GM18951 (cell line): ENCODE results near the gene DOK7.
A peak's percentile ranks its signal among the peaks of the same experiment; 100 is the strongest.
"Not testable (repeated sequence)": the region's sequence is repeated elsewhere in the genome, so short reads cannot be mapped to it uniquely, and the experiment has no call there.

Experiments
- POLR2A ChIP-seq: IDR thresholded peaks from 4 replicates; pipeline ENCODE4 v1.6.1; 2011; ENCODE audit warnings: mild to moderate bottlenecking; ENCODE audit not compliant: insufficient read length, insufficient read depth; ENCODE audit errors: extremely low read depth
- in situ Hi-C: fragments of 300-500 bp; cut with MboI; formaldehyde crosslinking; loops from one replicate; pipeline ENCODE4 v1.12.0; 2022; ENCODE audit warnings: low sequenced_read_pairs, mixed read lengths, inconsistent platforms; ENCODE audit not compliant: unreplicated experiment

DOK7 gene

DNA sequence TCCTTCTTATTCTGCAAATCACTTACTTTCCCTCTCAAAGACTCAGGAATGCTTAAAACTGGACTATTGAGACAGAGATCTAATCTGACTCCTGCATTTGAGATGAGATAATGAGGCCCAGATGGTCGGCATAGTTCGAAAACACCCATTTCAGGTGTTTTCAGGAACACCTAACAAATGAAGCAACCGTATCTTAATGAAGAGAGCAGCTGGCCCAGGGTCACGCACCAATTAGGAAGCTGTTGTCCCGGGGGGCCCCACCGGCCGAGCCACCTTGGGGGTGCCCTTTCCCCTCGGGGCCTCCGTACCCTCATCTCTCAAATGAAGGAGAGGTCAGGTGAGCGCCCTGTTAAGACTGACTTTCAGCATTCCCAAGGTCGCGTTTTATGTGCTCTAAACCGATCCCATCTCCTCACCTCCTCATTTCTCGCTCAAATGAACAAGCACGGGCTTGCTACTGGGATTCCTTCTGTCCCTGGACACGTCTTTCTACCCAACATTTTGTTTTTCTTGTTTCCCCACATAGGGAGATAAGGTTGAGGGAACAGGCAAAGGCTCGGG is 68.3 kb downstream of the DOK7 start:
- TF ChIP-seq POLR2A, result no peak
- in situ Hi-C loops, result no loop called here

DNA sequence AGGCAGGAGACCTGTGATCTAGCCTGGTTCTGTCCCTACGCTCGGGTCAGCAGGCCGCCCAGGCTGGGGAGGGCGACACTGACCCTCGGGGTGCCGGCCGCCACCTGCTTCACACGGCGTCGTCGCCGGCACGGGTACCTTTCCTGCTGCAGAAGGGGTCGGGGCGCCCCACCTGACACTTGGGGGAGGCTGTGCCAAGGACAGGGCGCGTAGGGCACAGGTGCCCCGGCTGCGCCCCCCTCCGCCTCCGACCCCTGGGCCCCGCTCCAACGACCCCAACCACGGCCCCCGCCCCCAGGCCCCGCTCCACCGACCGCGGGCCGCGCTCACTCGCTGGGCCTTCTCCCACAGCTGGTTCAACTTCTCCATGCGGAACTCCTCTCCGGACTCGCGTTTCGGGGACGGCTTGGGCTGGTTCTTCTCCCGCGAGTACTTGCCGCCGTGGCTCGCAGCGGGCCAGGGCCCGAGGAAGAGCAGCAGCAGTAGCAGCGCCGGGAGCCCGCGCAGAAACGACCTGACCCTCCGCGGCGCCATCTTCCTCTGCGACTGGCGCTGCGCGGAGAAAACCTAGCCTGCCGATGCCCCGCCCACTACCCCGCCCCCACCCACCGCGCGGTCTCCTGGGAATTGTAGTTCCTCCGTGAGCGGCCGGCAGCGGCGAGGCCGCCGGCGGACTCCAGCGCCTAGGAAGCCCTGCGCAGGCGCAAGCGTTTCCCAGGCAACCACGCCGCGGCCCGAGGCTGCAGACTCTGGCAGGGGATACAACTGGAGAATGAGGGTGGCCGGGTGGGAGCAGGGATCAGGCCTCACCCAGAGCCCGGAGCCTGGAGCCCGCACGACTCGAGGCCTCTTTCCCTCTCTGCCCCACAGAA is 69.0 kb downstream of the DOK7 start, which contains the start of gene LRPAP1:
TSS of gene LRPAP1 (minus strand) at position 544 of the 872 bp plus-strand sequence. CDS start at position 534, 10 bp downstream.
- TF ChIP-seq POLR2A, result peak; percentile 96
- in situ Hi-C loops, result no loop called here

DNA sequence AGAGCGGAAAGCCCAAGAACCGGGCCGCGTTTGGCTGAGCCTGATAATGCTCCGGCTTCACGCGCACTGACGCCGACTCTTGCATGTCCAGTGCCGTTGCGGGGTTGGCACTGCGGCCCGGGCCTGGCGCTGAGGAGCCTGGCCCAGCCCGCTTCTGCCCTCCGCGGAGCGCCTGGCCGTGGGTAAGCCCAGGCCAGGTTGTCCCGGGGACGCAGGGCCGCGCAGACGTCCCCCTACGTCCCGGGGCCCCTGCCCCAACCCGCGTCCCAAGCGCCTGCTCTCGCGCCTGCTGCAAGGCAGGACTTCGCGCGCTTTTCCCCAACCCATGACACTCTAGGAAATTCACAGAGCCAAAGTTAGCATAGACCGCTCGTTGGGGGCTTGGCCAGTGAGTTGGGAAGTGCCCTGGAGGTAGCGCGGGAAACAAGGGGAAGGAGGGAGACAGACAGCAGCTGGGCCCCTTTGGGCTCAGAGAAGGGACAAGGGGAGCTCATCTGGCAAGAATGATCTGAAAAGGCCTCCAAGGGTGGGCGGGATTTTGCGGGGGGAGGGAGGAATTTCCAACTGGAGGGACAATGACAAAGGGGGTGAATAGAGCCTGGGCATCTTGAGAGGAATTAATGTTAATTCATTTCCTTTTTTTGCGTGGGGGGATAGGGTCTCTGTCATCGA is 69.8 kb downstream of the DOK7 start:
- no peak for TF ChIP-seq POLR2A
- in situ Hi-C loops, result no loop called here

DNA sequence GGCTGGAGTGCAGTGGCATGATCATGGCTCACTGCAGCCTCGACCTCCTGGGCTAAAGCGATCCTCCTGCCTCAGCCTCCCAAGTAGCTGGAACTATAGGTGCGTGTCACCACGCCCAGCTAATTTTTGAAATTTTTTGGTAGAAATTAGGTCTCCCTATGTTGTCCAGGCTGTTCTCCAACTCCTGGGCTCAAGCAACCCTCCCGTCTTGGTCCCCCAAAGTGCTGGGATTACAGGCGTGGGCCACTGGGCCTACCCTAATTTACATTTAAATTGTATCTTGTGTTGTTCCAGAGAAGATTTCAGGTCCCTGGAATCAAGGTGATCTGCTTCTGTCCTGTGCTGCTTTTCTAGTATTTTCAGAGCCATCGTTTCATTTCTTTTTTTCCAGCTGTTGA is 70.3 kb downstream of the DOK7 start:
- in situ Hi-C loops, result no loop called here
- no peak for TF ChIP-seq POLR2A

GRCh38 chr4:3535812-3536211 is 72.7 kb downstream of the DOK7 start:
- in situ Hi-C loops, result not testable (repeated sequence)

- in situ Hi-C loops, result not testable (repeated sequence)
These were observed 75.8 kb downstream of the DOK7 start for GRCh38 chr4:3538906-3539305.

- in situ Hi-C loops, result not testable (repeated sequence)
These were observed 80.3 kb downstream of the DOK7 start for GRCh38 chr4:3543415-3543814.
